GM12801 (cell line): ENCODE results near the gene LRRC7.

ENCODE experiments used
- TF ChIP-seq, protein P1 (sequence below): IDR thresholded peaks from one replicate; pipeline ENCODE4 v1.5.1; 2011; ENCODE audit warnings: control low read depth; ENCODE audit not compliant: insufficient read length; ENCODE audit errors: extremely low read depth

The LRRC7 gene

DNA sequence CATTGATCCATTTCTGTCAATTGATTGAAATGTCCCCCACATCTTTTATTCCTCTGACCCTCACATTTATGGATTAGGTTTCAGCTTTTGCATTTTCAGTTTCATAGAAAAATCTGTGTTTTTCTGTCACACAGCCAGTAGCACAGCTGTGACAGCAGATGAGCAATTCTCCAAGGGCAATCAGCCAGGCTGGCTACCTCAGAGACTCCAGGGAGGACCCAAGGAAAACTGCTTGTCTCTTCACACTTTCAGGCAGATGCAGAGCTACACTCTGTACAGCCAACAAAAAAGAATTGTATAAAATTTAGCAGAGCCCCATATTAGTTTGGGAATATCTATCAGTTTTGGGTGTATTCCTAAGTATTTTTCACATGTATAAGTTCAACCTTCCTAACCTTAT lies 257.2 kb downstream of the LRRC7 start:
- TF ChIP-seq, protein P1, sequence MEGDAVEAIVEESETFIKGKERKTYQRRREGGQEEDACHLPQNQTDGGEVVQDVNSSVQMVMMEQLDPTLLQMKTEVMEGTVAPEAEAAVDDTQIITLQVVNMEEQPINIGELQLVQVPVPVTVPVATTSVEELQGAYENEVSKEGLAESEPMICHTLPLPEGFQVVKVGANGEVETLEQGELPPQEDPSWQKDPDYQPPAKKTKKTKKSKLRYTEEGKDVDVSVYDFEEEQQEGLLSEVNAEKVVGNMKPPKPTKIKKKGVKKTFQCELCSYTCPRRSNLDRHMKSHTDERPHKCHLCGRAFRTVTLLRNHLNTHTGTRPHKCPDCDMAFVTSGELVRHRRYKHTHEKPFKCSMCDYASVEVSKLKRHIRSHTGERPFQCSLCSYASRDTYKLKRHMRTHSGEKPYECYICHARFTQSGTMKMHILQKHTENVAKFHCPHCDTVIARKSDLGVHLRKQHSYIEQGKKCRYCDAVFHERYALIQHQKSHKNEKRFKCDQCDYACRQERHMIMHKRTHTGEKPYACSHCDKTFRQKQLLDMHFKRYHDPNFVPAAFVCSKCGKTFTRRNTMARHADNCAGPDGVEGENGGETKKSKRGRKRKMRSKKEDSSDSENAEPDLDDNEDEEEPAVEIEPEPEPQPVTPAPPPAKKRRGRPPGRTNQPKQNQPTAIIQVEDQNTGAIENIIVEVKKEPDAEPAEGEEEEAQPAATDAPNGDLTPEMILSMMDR: no peak

DNA sequence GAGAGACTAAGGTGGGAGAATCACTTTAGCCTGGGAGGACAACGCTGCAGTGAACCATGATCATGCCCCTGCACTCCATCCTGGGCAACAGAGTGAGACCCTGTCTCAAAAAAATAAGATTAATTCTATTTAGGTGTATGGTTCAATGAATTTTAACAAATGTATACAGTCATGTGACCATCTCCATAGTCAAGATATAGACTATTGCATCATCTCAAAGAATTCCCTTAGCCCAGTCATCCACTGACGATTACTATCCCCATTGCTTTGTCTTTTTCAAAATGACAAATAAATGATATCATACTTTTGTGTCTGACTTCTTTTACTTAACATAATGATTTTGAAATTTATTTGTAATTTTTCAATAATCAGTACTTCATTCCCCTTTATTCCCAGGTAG lies 260.0 kb downstream of the LRRC7 start:
- TF ChIP-seq, protein P1: no peak

DNA sequence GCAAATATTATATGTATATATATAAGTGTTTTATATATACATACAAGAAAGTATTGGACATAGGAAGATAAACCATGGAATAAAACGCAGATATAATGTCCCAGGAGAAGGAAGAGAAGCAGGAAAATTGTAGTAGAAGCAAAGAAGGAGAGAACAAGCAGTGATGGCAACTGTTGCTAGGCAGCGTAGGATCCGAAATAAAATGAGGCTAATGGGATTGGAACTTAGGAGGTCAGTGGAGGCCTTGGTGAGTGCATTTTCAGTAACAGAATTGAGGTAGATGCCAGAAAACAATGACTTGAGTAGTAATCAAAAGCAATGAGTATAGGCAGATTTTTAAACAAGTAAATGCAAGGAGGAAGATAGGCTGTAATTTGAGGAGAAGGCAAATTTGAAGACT lies 265.8 kb downstream of the LRRC7 start:
- TF ChIP-seq, protein P1: no peak

GRCh38 chr1:69834336-69834735 lies 266.6 kb downstream of the LRRC7 start:
- TF ChIP-seq, protein P1: no peak

GRCh38 chr1:69835955-69836354 lies 268.2 kb downstream of the LRRC7 start:
- TF ChIP-seq, protein P1: no peak

DNA sequence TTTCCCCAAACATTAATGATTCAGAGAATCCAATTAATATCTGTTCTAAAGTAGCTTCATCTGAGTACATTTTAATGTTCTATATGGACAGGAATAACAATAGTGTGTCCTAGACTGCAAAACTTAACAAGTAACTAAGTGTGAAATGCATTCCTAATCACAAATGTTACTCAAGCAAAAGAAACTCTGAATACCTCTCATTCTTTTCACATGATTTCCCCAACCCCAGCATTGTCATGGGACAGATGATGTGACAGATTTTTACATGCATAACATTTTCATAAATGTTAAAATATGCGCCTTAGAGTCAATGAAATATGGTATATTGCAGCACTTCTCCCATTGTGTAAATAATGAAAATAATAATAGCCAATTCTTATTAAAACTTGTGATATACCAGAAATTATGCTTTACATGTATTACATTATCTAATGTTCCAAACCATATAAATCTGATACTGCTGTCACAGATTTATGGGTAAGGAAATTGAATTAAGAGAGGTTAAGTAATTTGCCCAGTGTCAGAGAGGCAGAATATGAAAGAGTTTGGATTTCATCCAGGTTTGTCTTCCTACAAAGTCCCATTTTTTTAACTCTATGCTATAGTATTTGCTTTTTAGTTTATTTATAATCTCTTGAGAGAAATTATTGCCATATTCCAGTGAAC lies 269.4 kb downstream of the LRRC7 start:
- TF ChIP-seq, protein P1: no peak

GRCh38 chr1:69842326-69842725 lies 274.6 kb downstream of the LRRC7 start:
- TF ChIP-seq, protein P1: no peak
